ENCODE measurements around the gene DHRS13.

The DHRS13 gene

DNA sequence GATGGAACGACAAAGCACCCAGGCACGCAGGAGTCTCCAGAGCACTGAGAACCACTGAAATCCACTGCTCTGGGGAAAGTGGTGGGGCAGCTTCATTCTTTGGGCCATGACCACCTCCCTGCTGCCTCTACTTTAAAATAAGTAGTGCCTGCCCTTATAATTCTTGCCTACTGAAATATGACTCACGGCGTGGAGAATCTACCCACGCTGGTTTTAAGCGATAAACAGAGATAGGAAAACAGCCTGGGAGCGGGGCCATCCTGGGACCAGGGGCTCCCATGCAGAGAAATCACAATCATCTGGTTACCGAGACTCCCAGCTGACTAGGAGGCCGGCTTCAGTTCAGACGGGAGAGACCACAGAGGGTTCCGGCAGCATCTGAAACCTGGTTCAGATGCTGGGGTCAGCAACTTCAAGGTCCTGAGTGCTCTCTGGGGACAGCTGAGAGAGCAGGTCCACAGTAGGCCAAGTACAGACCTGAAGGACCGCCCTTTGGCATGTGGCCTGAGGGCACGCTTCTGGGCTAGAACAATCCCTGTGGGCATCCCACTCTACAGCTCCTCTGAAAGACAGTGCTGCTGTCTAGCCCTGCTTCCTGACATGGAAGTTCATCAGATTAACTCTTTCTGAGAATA, 8.6 kb upstream of the DHRS13 start:
- DNase-seq (ENCODE audit: low read depth) = no peak
- H3K4me3 ChIP-seq (ENCODE audit: low read length) = no peak overlapping the region
- TF ChIP-seq, protein P1, sequence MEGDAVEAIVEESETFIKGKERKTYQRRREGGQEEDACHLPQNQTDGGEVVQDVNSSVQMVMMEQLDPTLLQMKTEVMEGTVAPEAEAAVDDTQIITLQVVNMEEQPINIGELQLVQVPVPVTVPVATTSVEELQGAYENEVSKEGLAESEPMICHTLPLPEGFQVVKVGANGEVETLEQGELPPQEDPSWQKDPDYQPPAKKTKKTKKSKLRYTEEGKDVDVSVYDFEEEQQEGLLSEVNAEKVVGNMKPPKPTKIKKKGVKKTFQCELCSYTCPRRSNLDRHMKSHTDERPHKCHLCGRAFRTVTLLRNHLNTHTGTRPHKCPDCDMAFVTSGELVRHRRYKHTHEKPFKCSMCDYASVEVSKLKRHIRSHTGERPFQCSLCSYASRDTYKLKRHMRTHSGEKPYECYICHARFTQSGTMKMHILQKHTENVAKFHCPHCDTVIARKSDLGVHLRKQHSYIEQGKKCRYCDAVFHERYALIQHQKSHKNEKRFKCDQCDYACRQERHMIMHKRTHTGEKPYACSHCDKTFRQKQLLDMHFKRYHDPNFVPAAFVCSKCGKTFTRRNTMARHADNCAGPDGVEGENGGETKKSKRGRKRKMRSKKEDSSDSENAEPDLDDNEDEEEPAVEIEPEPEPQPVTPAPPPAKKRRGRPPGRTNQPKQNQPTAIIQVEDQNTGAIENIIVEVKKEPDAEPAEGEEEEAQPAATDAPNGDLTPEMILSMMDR (IDR thresholded peaks at IDR 0.05; ENCODE audit: insufficient read depth, low read depth, low read length, missing control alignments) = no peak

DNA sequence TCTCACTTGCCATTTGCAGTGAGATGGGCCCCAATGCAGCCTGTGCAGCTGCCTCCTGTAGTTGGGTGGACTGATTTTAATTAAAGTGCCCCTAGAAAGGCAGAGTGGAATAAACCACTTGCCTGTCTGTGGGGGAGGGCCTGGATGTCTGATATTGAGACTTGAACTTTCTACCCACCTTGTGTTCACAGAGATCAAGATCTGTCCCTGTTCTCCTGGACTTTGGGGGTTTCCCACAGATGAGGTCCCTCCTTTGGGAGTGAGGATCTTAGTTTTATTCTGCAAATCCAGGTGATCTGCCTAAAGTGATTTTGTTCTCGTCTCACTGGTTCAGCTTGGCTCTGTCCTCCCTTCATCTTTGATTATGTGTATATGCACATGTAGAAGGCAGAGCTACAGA, 7.7 kb upstream of the DHRS13 start:
- H3K4me3 ChIP-seq (ENCODE audit: low read length) = no peak overlapping the region
- DNase-seq (ENCODE audit: low read depth) = no peak
- TF ChIP-seq, protein P1 (IDR thresholded peaks at IDR 0.05; ENCODE audit: insufficient read depth, low read depth, low read length, missing control alignments) = no peak

DNA sequence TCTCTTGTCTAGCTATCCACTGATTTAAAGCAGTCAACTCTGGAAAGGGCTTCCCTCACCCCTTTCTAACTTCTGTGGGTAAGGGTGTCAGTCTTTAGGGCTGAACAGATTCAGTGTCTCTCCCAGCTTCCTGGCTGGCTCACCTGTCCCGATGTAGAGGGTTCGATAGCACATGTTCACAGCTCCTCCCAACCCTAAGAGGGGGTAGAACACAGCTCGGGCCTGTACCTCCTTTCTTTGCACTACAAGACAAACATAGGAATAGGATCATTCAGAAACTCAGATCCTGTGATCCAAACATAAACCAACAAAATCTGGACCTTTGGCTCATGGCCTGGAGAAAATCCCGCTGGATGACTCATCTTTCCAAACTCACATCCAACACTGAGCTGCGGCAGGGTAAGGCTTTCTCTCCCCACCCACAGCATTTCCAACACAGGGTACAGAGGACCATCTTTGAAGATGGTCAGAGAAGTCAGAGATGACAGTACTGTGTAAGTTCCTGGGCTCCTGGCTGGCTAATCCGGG, 5.8 kb upstream of the DHRS13 start:
- DNase-seq (ENCODE audit: low read depth) = peak; percentile 16
- TF ChIP-seq, protein P1 (IDR thresholded peaks at IDR 0.05; ENCODE audit: insufficient read depth, low read depth, low read length, missing control alignments) = no peak
- no peak overlapping the region for H3K4me3 ChIP-seq (ENCODE audit: low read length)

DNA sequence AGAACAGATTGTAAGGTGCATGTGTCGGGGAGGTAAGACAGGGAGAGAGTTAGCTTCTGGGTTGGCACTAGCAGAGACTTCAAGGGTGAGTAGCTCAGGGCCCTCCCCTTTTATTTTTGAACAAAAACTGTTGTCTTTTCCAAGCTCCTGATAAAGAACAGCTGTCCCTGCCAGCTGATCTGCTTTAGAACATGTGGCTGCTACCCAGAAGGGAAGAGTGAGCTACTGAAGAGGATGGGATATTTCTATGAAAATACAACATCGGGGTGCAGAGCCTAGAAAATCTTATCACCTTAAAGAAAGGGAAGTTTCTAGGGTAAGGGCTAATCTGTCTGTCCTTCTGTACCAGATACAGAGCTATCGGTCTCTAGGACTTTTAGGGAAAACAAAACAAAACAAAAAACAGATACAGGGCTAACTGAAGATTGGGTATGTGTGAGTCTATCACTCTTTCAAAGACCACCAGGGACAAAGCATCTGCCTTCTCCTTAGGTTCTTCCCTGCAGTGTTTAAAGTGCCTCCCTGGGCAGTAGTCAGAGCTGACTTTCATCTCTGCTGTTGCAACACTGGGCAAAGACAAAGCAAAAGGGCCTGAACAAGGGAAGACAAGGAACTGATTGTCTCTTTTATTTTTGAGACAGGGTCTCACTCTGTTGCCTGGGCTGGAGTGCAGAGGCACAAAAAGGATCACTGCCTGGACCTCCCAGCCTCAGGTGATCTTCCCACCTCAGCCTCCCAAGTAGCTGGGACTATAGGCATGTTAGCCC, 5.0 kb upstream of the DHRS13 start:
- TF ChIP-seq, protein P1 (IDR thresholded peaks at IDR 0.05; ENCODE audit: insufficient read depth, low read depth, low read length, missing control alignments) = no peak
- DNase-seq (ENCODE audit: low read depth) = no peak
- H3K4me3 ChIP-seq (ENCODE audit: low read length) = no peak overlapping the region

DNA sequence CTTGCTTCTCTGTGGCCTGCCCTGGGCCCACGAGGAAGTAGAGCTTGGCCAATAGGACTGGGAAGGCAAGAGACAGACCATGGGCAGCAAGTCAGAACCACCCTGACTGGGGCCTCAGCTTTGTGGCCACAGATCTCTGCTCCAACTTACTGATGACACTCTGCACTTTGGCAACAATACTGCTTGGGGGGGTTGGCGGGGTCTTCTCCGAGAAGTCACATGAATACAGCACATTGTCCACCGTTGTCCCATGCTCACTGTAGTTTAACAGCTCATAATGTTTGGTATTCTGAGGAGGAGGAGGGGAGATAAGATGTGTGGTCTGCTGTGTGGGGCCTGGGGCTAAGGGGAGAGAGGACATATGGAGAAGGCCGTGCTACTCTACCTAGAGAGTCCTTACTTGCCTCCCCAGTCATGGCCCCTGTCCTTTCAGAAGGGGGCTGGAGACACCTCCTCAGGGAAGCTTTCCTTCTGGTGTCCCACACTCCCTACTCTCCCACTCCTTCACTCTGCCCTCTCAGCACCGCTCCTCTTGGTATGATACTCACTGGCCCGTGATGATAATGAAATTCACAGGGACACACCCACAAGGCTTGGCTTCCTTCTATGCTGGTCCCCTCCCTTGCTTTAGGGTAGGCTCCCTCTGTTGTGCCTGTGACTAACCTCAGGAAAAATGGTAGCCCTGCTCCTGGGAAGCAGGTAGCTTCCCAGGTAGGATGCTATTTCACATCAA, 4.0 kb upstream of the DHRS13 start:
- peak; percentile 68 for DNase-seq (ENCODE audit: low read depth)
- TF ChIP-seq, protein P1 (IDR thresholded peaks at IDR 0.05; ENCODE audit: insufficient read depth, low read depth, low read length, missing control alignments) = no peak
- H3K4me3 ChIP-seq (ENCODE audit: low read length) = no peak overlapping the region

DNA sequence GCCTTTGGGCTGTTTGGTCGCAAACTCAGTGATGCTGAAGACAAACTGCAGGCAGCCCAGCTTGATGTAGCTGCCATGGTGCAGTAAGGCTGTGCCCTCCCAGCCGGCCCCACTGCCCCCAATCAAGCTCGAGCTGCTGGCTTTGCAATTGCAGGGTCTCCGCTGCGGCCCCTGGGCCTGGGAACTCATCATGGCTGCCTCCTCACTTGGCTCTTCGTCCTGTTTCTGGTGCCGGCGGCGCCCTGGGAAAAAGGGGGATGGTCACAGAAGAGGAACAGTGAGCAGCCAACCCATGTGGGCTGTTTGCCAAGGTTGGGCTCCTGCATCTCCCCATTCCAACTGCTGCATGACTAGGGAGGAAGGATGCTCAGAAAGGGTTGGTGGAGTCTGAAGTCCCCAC, 3.4 kb upstream of the DHRS13 start:
- DNase-seq (ENCODE audit: low read depth) = no peak
- no peak overlapping the region for H3K4me3 ChIP-seq (ENCODE audit: low read length)
- TF ChIP-seq, protein P1 (IDR thresholded peaks at IDR 0.05; ENCODE audit: insufficient read depth, low read depth, low read length, missing control alignments) = no peak
